GM19452 (cell line): ENCODE measurements around the gene PIH1D2.
"Not testable (repeated sequence)": the region's sequence is repeated elsewhere in the genome, so short reads cannot be mapped to it uniquely, and the experiment has no call there.

Experiments
- ATAC-seq: cut with Tn5 transposase; IDR thresholded peaks from one replicate; pipeline ENCODE4 v1.9.1; 2021; ENCODE audit not compliant: unreplicated experiment

PIH1D2 gene

DNA sequence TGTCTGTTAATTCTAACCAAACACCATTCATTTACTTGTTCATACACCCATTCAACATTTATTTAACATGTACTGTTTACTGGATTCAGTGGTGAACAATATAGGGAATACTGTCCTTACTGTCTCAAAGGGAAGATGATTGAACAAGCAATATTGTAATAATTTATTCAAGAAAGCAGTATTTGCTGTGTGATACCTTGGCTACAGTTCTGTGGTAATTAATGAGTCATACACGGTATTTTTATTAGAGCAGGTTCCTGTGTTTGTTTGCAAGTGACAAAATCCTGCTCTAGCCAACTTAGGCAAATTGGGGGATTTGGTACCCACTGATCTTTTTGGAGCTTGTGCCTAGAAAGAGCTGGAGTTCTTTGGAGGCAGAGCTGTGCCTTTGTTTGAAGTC is 15.7 kb downstream of the PIH1D2 start:
- ATAC-seq: no peak

DNA sequence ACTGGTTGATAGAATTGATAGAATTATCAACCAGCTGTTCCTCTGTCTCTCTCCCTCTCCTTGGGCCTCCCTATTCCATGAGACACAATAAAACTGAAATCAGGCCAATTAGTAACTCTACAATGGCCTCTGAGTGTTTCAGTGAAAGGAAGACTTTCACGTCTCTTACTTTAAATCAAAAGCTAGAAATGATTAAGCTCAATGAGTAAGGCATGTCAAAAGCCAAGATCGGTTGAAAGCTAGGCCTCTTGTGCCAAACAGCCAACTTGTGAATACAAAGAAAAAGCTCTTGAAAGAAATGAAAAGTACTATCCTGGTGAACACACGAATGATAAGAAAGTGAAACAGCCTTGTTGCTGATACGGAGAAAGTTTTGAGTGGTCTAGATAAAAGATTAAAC is 16.6 kb downstream of the PIH1D2 start:
- no peak for ATAC-seq

GRCh38 chr11:112051768-112052167 is 22.0 kb downstream of the PIH1D2 start:
- no peak for ATAC-seq

- ATAC-seq: peak; percentile 78
Observed at GRCh38 chr11:112050721-112051120, 23.1 kb downstream of the PIH1D2 start.

GRCh38 chr11:112049777-112050176 is 24.0 kb downstream of the PIH1D2 start:
- ATAC-seq: no peak

GRCh38 chr11:112048256-112048655 is 25.6 kb downstream of the PIH1D2 start:
- ATAC-seq: not testable (repeated sequence)

DNA sequence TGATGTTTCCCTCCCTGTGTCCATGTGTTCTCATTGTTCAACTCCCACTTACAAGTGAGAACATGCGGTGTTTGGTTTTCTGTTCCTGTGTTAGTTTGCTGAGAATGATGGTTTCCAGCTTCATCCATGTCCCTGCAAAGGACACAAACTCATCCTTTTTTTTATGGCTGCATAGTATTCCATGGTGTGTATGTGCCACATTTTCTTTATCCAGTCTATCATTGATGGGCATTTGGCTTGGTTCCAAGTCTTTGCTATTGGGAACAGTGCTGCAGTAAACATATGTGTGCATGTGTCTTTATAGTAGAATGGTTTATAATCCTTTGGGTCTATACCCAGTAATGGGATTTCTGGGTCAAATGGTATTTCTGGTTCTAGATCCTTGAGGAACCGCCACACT is 27.2 kb downstream of the PIH1D2 start:
- ATAC-seq: not testable (repeated sequence)

DNA sequence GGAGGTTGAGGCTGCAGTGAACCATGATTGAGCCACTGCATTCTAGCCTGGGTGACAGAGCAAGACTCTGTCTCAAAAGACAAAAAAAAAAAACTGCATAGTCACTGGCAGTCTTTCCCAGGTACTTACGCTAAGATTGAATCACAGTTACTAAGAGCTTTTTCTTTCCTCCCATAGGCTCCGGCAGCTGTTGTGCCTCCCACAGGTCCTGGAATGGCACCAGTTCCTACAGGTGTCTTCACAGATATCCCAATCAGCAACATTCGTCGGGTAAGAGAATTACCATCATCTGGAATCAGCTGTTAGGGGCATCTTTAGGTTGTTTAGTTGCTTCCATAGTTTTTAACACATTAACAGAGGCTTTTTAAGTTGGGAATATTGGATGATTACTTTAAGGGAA is 28.9 kb downstream of the PIH1D2 start:
- ATAC-seq: no peak

- no peak for ATAC-seq
Observed at GRCh38 chr11:112042961-112043304, 30.9 kb downstream of the PIH1D2 start.

DNA sequence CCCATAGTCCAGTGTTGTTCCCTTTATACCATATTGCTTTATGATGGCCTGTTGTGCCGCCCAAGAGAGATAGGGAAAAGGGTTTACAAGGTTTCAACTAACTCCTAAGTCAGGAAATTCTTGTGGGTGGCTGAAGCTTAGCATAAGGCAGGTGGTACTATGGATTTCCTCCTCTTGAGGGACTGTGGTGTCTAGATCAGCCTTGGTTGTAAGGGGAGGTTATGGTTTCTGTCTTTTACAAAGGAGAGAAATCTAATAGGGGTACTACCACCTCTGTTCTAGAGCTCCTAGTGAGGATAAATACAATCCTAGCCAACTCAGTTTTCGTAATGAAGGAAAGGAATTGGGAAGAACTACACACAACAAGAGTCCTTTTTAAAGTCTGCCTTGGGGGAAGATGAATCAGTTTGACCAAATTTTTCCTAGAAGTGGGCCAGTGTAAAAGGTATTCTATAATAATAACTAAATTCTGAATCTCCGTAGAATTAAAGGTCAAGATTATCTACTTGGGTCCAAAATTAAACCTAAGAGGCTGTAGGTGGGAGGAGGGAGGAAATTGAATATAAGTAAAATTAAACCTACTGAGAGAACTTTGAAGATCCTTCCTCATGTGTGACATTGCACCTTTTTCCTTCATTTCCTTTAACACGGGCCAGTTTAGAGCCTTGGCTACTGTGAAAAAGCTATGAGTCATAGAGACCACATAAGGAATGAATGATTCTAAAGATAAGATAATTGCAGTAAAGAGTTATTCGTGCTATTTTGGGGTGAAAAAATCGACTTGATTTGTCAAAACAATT is 31.5 kb downstream of the PIH1D2 start:
- no peak for ATAC-seq

DNA sequence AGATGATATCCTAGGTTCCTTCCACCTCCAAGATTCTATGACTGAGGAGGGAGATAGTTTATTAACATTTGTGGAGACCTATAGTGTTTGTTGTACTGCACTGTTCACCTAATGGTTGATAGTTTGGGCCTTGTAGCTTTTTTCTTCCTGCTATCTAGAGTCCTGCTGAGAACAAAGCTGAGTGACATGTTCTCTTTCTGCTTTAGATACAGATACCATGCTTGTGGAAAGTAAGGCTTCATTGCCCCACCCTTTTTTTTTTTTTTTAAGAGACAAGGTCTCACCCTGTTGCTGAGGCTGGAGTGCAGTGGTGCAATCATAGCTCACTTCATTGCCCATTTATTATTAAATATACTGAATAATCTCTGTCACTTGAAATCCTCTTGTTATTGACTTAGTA is 36.3 kb downstream of the PIH1D2 start:
- ATAC-seq: no peak

- ATAC-seq: no peak
Observed at GRCh38 chr11:112033902-112034301, 39.9 kb downstream of the PIH1D2 start.

GRCh38 chr11:112029460-112029859 is 44.4 kb downstream of the PIH1D2 start:
- ATAC-seq: no peak

GRCh38 chr11:112026784-112027410 is 46.9 kb downstream of the PIH1D2 start:
- not testable (repeated sequence) for ATAC-seq

- ATAC-seq: peak; percentile 9
Observed at GRCh38 chr11:112025707-112026106, 48.1 kb downstream of the PIH1D2 start.

DNA sequence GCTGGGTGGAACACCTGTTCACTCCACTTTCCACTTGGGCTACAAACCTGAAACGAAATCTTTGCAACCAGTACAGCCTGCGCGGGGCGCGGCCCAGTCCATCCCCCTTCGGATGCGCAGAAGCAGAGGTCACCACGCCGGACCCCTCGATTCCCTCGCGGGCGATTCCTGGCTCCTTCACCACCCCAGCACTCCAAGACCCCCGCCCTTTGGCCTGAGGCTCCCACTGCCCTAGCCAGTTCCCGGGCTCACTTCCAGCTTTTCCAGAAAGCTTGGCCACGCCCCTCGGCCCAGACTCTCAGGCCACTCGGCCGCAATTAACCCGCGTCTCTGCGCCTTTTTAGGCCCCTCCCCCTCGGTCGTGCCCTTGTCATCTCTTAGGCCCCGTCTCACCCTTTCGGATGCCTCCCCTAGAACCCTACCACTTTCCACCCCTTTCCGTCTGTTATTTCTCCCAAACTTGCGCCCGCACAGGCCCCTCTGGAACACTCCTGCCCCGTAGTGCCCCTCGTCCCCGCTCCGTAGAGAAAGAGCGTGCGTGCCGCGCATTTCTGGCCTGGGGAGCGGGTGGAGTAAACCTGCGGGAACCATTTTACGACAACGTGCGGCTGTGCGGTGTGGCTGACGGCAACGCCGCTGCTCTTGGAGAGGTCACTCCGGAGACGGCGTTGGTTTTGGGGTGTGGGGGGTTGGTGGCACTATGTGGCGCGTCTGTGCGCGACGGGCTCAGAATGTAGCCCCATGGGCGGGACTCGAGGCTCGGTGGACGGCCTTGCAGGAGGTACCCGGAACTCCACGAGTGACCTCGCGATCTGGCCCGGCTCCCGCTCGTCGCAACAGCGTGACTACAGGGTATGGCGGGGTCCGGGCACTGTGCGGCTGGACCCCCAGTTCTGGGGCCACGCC is 48.8 kb downstream of the PIH1D2 start, which contains the start of gene DLAT:
DLAT (plus strand) TSS at position 636 of the 906 bp plus-strand sequence; CDS start at position 701, 65 bp downstream.
- peak; percentile 70 for ATAC-seq

- ATAC-seq: peak; percentile 34
Observed at GRCh38 chr11:112024178-112024772, 49.5 kb downstream of the PIH1D2 start.

- ATAC-seq: no peak
Observed at GRCh38 chr11:112023104-112023503, 50.7 kb downstream of the PIH1D2 start.

GRCh38 chr11:112019066-112019465 is 54.8 kb downstream of the PIH1D2 start:
- no peak for ATAC-seq
